Mesendoderm (in vitro differentiated cells): ENCODE measurements around the gene CRABP2.

ENCODE experiments used
- DNase-seq: peaks from one replicate; pipeline ENCODE4 v3.0.0; 2013
- H2AK5ac ChIP-seq: 2 replicates; pipeline ENCODE4 v1.6.1; 2013; ENCODE audit warnings: low read length, inconsistent platforms
- H2BK120ac ChIP-seq: 2 replicates; pipeline ENCODE4 v1.6.1; 2013; ENCODE audit warnings: low read depth, mild to moderate bottlenecking, low read length, moderate library complexity, mixed read lengths
- H2BK15ac ChIP-seq: replicated peaks from 2 replicates; pipeline ENCODE4 v1.6.1; 2013; ENCODE audit warnings: low read depth, mild to moderate bottlenecking, moderate library complexity
- H2BK5ac ChIP-seq: 2 replicates; pipeline ENCODE4 v1.6.1; 2013; ENCODE audit warnings: low read length, inconsistent platforms
- H3K18ac ChIP-seq: 2 replicates; pipeline ENCODE4 v1.6.1; 2013; ENCODE audit warnings: mild to moderate bottlenecking, low read length, mixed read lengths
- H3K23ac ChIP-seq: one replicate; pipeline ENCODE4 v1.6.1; 2013; ENCODE audit warnings: low read length
- H3K27ac ChIP-seq: 2 replicates; pipeline ENCODE4 v1.5.1; 2013; ENCODE audit warnings: low read depth, mild to moderate bottlenecking, inconsistent platforms, low read length, moderate library complexity
- H3K27me3 ChIP-seq: 2 replicates; pipeline ENCODE4 v1.6.1; 2013; ENCODE audit warnings: low read length, control low read depth, mild to moderate bottlenecking, inconsistent platforms; ENCODE audit not compliant: insufficient read depth, poor library complexity
- H3K36me3 ChIP-seq: 2 replicates; pipeline ENCODE4 v1.6.1; 2013; ENCODE audit warnings: low read length, inconsistent platforms; ENCODE audit not compliant: control insufficient read depth, insufficient read depth
- H3K4ac ChIP-seq: one replicate; pipeline ENCODE4 v1.6.1; 2013; ENCODE audit warnings: low read depth, mild to moderate bottlenecking, low read length, moderate library complexity
- H3K4me1 ChIP-seq: 2 replicates; pipeline ENCODE4 v1.6.1; 2013; ENCODE audit warnings: low read depth, low read length, inconsistent platforms; ENCODE audit not compliant: control insufficient read depth
- H3K4me2 ChIP-seq: 2 replicates; pipeline ENCODE4 v1.6.1; 2013; ENCODE audit warnings: low read length
- H3K4me3 ChIP-seq: 2 replicates; pipeline ENCODE4 v1.5.1; 2013; ENCODE audit warnings: mild to moderate bottlenecking, low read length
- H3K56ac ChIP-seq: one replicate; pipeline ENCODE4 v1.6.1; 2013; ENCODE audit warnings: low read length
- H3K79me1 ChIP-seq: 2 replicates; pipeline ENCODE4 v1.6.1; 2013; ENCODE audit warnings: low read length, inconsistent platforms
- H3K79me2 ChIP-seq: 2 replicates; pipeline ENCODE4 v1.6.1; 2013; ENCODE audit warnings: mild to moderate bottlenecking, low read length; ENCODE audit not compliant: control insufficient read depth, insufficient read depth
- H3K9ac ChIP-seq: 2 replicates; pipeline ENCODE4 v1.6.1; 2013; ENCODE audit warnings: low read length, inconsistent platforms
- H4K5ac ChIP-seq: one replicate; pipeline ENCODE4 v1.6.1; 2013; ENCODE audit warnings: low read length
- H4K8ac ChIP-seq: one replicate; pipeline ENCODE4 v1.6.1; 2013; ENCODE audit warnings: low read depth, mild to moderate bottlenecking, control low read depth, low read length, moderate library complexity
- WGBS: extraction: QIAGEN DNeasy Blood & Tissue Kit; methylation state at CpG from one replicate; pipeline ENCODE4 v1.1.7; 2013; ENCODE audit warnings: low lambda C conversion rate, missing lambda C conversion rate; ENCODE audit not compliant: insufficient coverage; ENCODE audit errors: extremely low coverage; 5-methylcytosine and 5-hydroxymethylcytosine counted together

Gene CRABP2

GRCh38 chr1:156750711-156751450 is 45.5 kb upstream of the CRABP2 start:
- H3K4ac ChIP-seq: peak overlapping the region; percentile 96
- H3K79me2 ChIP-seq: peaks cover 59% of the 10 kb centered on the region
- peak overlapping the region; percentile 92 for H3K4me3 ChIP-seq
- peaks cover 2% of the 10 kb centered on the region for H3K36me3 ChIP-seq
- peak; percentile 68 for DNase-seq
- H3K27ac ChIP-seq: peak overlapping the region; percentile 93
- peak overlapping the region; percentile 95 for H3K23ac ChIP-seq
- no peak overlapping the region for H4K5ac ChIP-seq
- peak overlapping the region; percentile 65 for H2BK5ac ChIP-seq
- peak overlapping the region; percentile 31 for H4K8ac ChIP-seq
- H3K4me2 ChIP-seq: peak overlapping the region; percentile 88
- peak overlapping the region; percentile 96 for H3K18ac ChIP-seq
- peak overlapping the region; percentile 93 for H3K9ac ChIP-seq
- H2AK5ac ChIP-seq: no peak overlapping the region
- WGBS: no CpG with 5 or more reads among the region's 64 CpGs
- H3K79me1 ChIP-seq: peaks cover 7% of the 10 kb centered on the region
- no peaks in the 10 kb centered on the region for H3K27me3 ChIP-seq
- peak overlapping the region; percentile 91 for H3K56ac ChIP-seq
- H3K4me1 ChIP-seq: peaks cover 27% of the 10 kb centered on the region
- H2BK120ac ChIP-seq: peak overlapping the region; percentile 86
- H2BK15ac ChIP-seq: no peak overlapping the region

GRCh38 chr1:156750191-156750672 is 44.8 kb upstream of the CRABP2 start:
- WGBS: no CpG with 5 or more reads among the region's 5 CpGs
- peaks cover 2% of the 10 kb centered on the region for H3K36me3 ChIP-seq
- H3K27me3 ChIP-seq: no peaks in the 10 kb centered on the region
- H3K56ac ChIP-seq: peak overlapping the region; percentile 91
- H2BK15ac ChIP-seq: no peak overlapping the region
- peak overlapping the region; percentile 96 for H3K4ac ChIP-seq
- H2BK120ac ChIP-seq: peak overlapping the region; percentile 86
- H3K23ac ChIP-seq: no peak overlapping the region
- peak overlapping the region; percentile 88 for H3K4me2 ChIP-seq
- peaks cover 65% of the 10 kb centered on the region for H3K79me2 ChIP-seq
- peak overlapping the region; percentile 93 for H3K27ac ChIP-seq
- H4K5ac ChIP-seq: no peak overlapping the region
- peak overlapping the region; percentile 96 for H3K18ac ChIP-seq
- peak overlapping the region; percentile 92 for H3K4me3 ChIP-seq
- H4K8ac ChIP-seq: peak overlapping the region; percentile 31
- H2BK5ac ChIP-seq: peak overlapping the region; percentile 93
- H3K79me1 ChIP-seq: peaks cover 13% of the 10 kb centered on the region
- H3K9ac ChIP-seq: peak overlapping the region; percentile 93
- peak; percentile 44 for DNase-seq
- H2AK5ac ChIP-seq: peak overlapping the region; percentile 93
- peaks cover 32% of the 10 kb centered on the region for H3K4me1 ChIP-seq

- no peak for DNase-seq
- H3K4me3 ChIP-seq: peak overlapping the region; percentile 92
- no CpG with 5 or more reads among the region's 8 CpGs for WGBS
- H3K18ac ChIP-seq: peak overlapping the region; percentile 96
- H3K56ac ChIP-seq: peak overlapping the region; percentile 91
- H2AK5ac ChIP-seq: peak overlapping the region; percentile 93
- H4K5ac ChIP-seq: peak overlapping the region; percentile 84
- H2BK15ac ChIP-seq: no peak overlapping the region
- no peaks in the 10 kb centered on the region for H3K27me3 ChIP-seq
- peaks cover 72% of the 10 kb centered on the region for H3K79me2 ChIP-seq
- H3K36me3 ChIP-seq: peaks cover 3% of the 10 kb centered on the region
- peak overlapping the region; percentile 96 for H3K4ac ChIP-seq
- peak overlapping the region; percentile 72 for H3K23ac ChIP-seq
- H3K4me2 ChIP-seq: peak overlapping the region; percentile 88
- H4K8ac ChIP-seq: no peak overlapping the region
- peak overlapping the region; percentile 93 for H2BK5ac ChIP-seq
- H3K9ac ChIP-seq: peak overlapping the region; percentile 93
- peak overlapping the region; percentile 93 for H3K27ac ChIP-seq
- H3K4me1 ChIP-seq: peaks cover 33% of the 10 kb centered on the region
- peaks cover 19% of the 10 kb centered on the region for H3K79me1 ChIP-seq
- H2BK120ac ChIP-seq: no peak overlapping the region
These were observed 44.2 kb upstream of the CRABP2 start for GRCh38 chr1:156749419-156750118.

- Histone ChIP-seq H3K79me2 (peaks cover 74% of the 10 kb centered on the region), H2BK5ac (peak overlapping the region; percentile 93), H3K4ac (peak overlapping the region; percentile 89), H3K79me1 (peaks cover 19% of the 10 kb centered on the region), H3K18ac (peak overlapping the region; percentile 96), H3K4me3 (no peak overlapping the region), H3K23ac (peak overlapping the region; percentile 83), H4K8ac (no peak overlapping the region), H3K27me3 (no peaks in the 10 kb centered on the region), H3K4me2 (peak overlapping the region; percentile 88), H2BK120ac (peak overlapping the region; percentile 8), H3K9ac (peak overlapping the region; percentile 93), H3K36me3 (peaks cover 5% of the 10 kb centered on the region), H3K4me1 (peaks cover 33% of the 10 kb centered on the region), H3K27ac (peak overlapping the region; percentile 87), H2BK15ac (no peak overlapping the region), H2AK5ac (peak overlapping the region; percentile 93), H3K56ac (peak overlapping the region; percentile 91), H4K5ac (peak overlapping the region; percentile 84)
- WGBS: no CpG with 5 or more reads among the region's 9 CpGs
- peak; percentile 37 for DNase-seq
These were observed 43.5 kb upstream of the CRABP2 start for GRCh38 chr1:156748670-156749418.

GRCh38 chr1:156747742-156748669 is 42.6 kb upstream of the CRABP2 start:
- peak; percentile 47 for DNase-seq
- Histone ChIP-seq H3K18ac (peak overlapping the region; percentile 96), H3K79me2 (peaks cover 73% of the 10 kb centered on the region), H3K9ac (peak overlapping the region; percentile 93), H3K56ac (peak overlapping the region; percentile 91), H2BK5ac (peak overlapping the region; percentile 93), H3K4me2 (peak overlapping the region; percentile 88), H3K23ac (peak overlapping the region; percentile 69), H3K36me3 (peaks cover 6% of the 10 kb centered on the region), H2BK120ac (peak overlapping the region; percentile 46), H2AK5ac (peak overlapping the region; percentile 98), H2BK15ac (no peak overlapping the region), H3K4ac (peak overlapping the region; percentile 89), H4K5ac (peak overlapping the region; percentile 61), H3K79me1 (peaks cover 17% of the 10 kb centered on the region), H3K4me3 (no peak overlapping the region), H3K27ac (peak overlapping the region; percentile 87), H4K8ac (no peak overlapping the region), H3K4me1 (peaks cover 33% of the 10 kb centered on the region), H3K27me3 (no peaks in the 10 kb centered on the region)
- no CpG with 5 or more reads among the region's 8 CpGs for WGBS
